ENCODE data around the gene ISYNA1. TPM values are rescaled to one million over a fixed set of nuclear protein-coding genes. Genes with fewer than 3 reads are reported as not detected.
A peak's percentile ranks its signal among the peaks of the same experiment; 100 is the strongest.

The ISYNA1 gene
- total and polyA plus RNA-seq, 2 donors (not counting 3 experiments of a cell fraction or from before 2014, with no cell fraction given): 69.0 to 70.2 TPM

GRCh38 chr19:18428787-18429674, 8.9 kb downstream of the ISYNA1 start:
- Histone ChIP-seq H3K4me3 (replicated peaks in 1 of 3; ENCODE audit: insufficient read depth in 1 of 3, low read depth in 1 of 3, low read length in 3 of 3) (peak overlapping the region in 1 of 3 experiments; percentile 35), H3K27me3 (ENCODE audit: control insufficient read depth in 2 of 2, insufficient read depth in 2 of 2, low read length in 2 of 2) (no peaks in the 10 kb centered on the region), H3K79me2 (ENCODE audit: control insufficient read depth, insufficient read depth, low read length) (peaks cover 28% of the 10 kb centered on the region), H3K4me1 (ENCODE audit: control insufficient read depth, extremely low read depth, insufficient read depth, low read length) (peaks cover 13% of the 10 kb centered on the region), H3K9me1 (replicated peaks; ENCODE audit: control insufficient read depth, extremely low read depth, insufficient read depth, low read length) (no peaks in the 10 kb centered on the region), H3K4me2 (ENCODE audit: insufficient read depth, low read length) (no peak overlapping the region), H3K9ac (replicated peaks; ENCODE audit: extremely low read depth, insufficient read depth, low read length) (peak overlapping the region; percentile 32), H3K9me3 (replicated peaks; ENCODE audit: control insufficient read depth, insufficient read depth, low read length) (no peaks in the 10 kb centered on the region), H3K27ac (ENCODE audit: insufficient read depth, low read depth, low read length) (peak overlapping the region; percentile 51), H4K20me1 (replicated peaks; ENCODE audit: control insufficient read depth, extremely low read depth, insufficient read depth, low read length) (no peaks in the 10 kb centered on the region), H2AFZ (ENCODE audit: low read depth, low read length) (no peak overlapping the region), H3K36me3 (ENCODE audit: control insufficient read depth in 2 of 2, extremely low read depth in 1 of 2, insufficient read depth in 2 of 2, low read length in 2 of 2) (peaks cover 0 to 2% of the 10 kb centered on the region in 2 experiments)
- CTCF ChIA-PET: interaction anchor here (1.0 to 2.1 kb wide), 4 partner anchors 10 to 149 kb away, joined by 3 to 13 read pairs (median 6); partner anchors contain the start of gene SSBP4
- POLR2A ChIA-PET: interaction anchor here (0.7 to 1.3 kb wide), 3 partner anchors 8 to 147 kb away, joined by 3 to 4 read pairs (median 3); partner anchors contain the start of gene SSBP4
- DNase-seq (ENCODE audit: low read depth, low spot score) (peak; percentile 80), FAIRE-seq (peak; percentile 81)
- intact Hi-C loops (cut with micrococcal nuclease): no loop called here
- TF ChIP-seq GATA2 (IDR thresholded peaks at IDR 0.05; ENCODE audit: insufficient read depth, insufficient read length, low read depth, low read length) (no peak), JUN (IDR thresholded peaks at IDR 0.05; ENCODE audit: borderline replicate concordance, insufficient read depth, insufficient read length, low read depth) (no peak), POLR2A (IDR thresholded peaks at IDR 0.05; ENCODE audit: low read depth, low read length) (no peak), POLR2AphosphoS5 (IDR thresholded peaks at IDR 0.05; ENCODE audit: insufficient read depth, low read depth, low read length) (no peak), FOS (IDR thresholded peaks at IDR 0.05; ENCODE audit: borderline replicate concordance, insufficient read depth, low read length) (no peak), MAX (IDR thresholded peaks at IDR 0.05; ENCODE audit: insufficient read depth, insufficient read length) (no peak), EZH2 (IDR thresholded peaks at IDR 0.05; ENCODE audit: borderline replicate concordance, low read depth, low read length, severe bottlenecking) (no peak), MYC (IDR thresholded peaks at IDR 0.05; ENCODE audit: low read depth, low read length) (no peak), CTCF (IDR thresholded peaks at IDR 0.05; ENCODE audit: extremely low read depth in 1 of 2, insufficient read depth in 1 of 2, low read depth in 1 of 2, low read length in 2 of 2) (no peak)
- dilution Hi-C loops (cut with MboI; ENCODE audit: extremely low pct_ligation_motif_present, low sequenced_read_pairs): no loop called here
- no TSS peak for BruUV-seq (replicated peaks)
